Keratinocyte (primary cell): Measurements from ENCODE around the gene FRRS1L.

ENCODE experiments used
- EZH2 ChIP-seq: IDR thresholded peaks from one replicate; pipeline ENCODE4 v1.6.1; 2012; ENCODE audit warnings: inconsistent platforms, mild to moderate bottlenecking, low read length, moderate library complexity
- TF ChIP-seq, protein P1 (sequence below), 3 experiments: IDR thresholded peaks in 1 of 3; conservative IDR thresholded peaks in 1 of 3; optimal IDR thresholded peaks in 1 of 3; 2 replicates in 2 of 3; 3 replicates in 1 of 3; pipeline versions ENCODE3 to v1.5.1; 2011; ENCODE audit warnings: low read length in 3 of 3, mild to moderate bottlenecking in 3 of 3, moderate library complexity in 2 of 3, control low read depth in 1 of 3, inconsistent platforms in 1 of 3; ENCODE audit not compliant: insufficient read depth in 2 of 3; ENCODE audit errors: extremely low read depth in 1 of 3

DNA sequence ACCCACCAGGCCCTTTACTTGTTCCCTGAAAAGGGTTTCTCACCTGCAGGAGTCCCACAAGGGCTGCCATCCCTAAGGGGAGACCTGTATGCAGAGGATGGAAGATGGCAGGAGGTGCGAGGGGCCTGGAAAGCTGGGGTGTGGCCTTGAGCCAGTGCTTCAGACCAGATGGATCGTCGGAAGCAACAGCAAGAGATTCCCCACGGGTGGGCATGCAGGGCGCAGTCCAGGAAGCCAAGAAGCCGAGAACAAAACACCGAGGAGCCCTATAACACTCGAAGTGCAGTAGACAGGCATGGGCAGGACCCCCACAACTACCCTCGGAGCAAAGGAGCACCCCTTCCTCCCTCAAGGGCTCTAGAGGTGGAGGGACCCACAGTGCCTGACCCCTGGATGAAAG is 24.7 kb upstream of the FRRS1L start:
- TF ChIP-seq, protein P1, sequence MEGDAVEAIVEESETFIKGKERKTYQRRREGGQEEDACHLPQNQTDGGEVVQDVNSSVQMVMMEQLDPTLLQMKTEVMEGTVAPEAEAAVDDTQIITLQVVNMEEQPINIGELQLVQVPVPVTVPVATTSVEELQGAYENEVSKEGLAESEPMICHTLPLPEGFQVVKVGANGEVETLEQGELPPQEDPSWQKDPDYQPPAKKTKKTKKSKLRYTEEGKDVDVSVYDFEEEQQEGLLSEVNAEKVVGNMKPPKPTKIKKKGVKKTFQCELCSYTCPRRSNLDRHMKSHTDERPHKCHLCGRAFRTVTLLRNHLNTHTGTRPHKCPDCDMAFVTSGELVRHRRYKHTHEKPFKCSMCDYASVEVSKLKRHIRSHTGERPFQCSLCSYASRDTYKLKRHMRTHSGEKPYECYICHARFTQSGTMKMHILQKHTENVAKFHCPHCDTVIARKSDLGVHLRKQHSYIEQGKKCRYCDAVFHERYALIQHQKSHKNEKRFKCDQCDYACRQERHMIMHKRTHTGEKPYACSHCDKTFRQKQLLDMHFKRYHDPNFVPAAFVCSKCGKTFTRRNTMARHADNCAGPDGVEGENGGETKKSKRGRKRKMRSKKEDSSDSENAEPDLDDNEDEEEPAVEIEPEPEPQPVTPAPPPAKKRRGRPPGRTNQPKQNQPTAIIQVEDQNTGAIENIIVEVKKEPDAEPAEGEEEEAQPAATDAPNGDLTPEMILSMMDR (optimal IDR thresholded peaks at IDR 0.05 in 1 of 3, IDR thresholded peaks at IDR 0.05 in 1 of 3, conservative IDR thresholded peaks at IDR 0.05 in 1 of 3; ENCODE audit: extremely low read depth in 1 of 3, insufficient read depth in 2 of 3, low read length in 3 of 3): no peak
- TF ChIP-seq EZH2: no peak
